NCI-H510A treated with DMSO at 0.1 percent for 48 hours (cell line): ENCODE data around the gene COL23A1.

Source experiments
- DNase-seq: peaks from one replicate; lab custom pipeline; 2025; lab: John Stamatoyannopoulos, UW

Gene COL23A1

DNA sequence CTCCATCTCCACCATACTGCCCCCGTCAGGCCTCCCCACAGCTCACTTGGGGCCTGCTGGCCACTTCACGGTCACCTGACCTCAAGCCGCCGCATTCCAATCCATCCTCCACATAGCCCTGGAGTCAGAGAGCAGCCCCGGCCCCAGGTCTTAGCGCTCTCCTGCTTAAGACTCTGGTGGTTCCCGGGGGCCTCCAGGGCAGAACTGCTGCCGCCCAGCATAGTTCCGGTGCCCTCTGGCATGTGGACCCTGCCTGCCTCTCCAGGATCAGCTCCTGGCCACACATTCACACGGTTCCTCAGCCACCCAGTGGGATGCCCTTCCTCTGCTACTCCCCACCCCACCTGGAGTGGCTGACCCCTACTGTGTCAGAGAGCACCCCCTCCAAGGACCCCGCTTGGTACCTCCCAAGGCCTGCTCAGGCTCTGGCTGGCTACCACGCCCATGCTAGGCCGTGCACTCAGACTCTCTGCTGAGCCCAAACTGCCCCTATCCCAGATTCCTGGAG lies 366.3 kb downstream of the COL23A1 start:
- DNase-seq = no peak

DNA sequence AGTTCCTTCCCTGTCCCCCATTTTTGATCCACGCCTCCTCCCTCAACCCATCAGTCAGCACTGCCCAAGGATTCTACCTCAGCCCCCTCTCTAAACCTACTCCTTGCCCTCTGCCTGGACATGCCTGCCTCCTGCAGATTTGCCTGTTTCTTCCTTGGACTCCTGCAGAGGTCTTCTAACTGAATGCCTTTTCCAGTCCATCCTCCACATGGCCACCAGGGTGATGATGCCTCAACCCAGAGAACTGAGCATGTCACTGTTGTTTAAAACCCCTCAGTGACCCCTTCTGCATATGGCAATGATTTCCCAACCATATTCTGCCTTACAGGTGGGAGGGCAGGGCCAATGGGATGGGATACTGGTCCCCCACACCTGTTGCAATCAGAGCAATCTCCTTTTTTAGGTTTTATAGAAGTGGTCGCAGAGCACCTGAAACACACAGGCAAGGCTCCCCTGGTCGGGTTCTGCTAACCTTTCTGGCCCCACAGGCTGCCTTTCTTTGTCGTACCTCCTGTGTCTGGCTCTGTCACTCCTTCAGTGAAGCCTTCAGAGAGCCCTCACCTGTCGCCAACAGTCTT lies 366.9 kb downstream of the COL23A1 start:
- DNase-seq = no peak

GRCh38 chr5:178222292-178222691 lies 367.9 kb downstream of the COL23A1 start:
- no peak for DNase-seq

- DNase-seq = no peak
Measured at GRCh38 chr5:178221853-178222252, 368.3 kb downstream of the COL23A1 start.

- DNase-seq = no peak
Measured at GRCh38 chr5:178221282-178221681, 368.9 kb downstream of the COL23A1 start.

DNA sequence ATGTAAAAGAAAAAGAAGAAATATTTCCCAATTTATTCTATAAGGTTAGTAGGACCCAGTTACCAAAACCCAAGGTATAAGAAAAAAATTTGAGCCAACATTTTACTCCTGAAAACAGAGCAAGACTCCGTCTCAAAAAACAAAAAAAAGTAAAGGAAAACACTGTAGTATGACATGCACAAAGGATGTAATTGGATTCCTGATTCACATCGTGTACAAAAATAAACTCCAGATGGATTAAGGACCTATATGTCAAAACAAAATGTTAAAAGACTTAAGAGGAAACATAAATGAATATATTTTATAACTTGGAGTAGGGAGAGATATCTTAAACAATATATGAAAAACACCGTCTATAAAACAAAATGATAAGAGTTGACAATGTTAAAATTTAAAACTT lies 371.4 kb downstream of the COL23A1 start:
- DNase-seq = no peak

DNA sequence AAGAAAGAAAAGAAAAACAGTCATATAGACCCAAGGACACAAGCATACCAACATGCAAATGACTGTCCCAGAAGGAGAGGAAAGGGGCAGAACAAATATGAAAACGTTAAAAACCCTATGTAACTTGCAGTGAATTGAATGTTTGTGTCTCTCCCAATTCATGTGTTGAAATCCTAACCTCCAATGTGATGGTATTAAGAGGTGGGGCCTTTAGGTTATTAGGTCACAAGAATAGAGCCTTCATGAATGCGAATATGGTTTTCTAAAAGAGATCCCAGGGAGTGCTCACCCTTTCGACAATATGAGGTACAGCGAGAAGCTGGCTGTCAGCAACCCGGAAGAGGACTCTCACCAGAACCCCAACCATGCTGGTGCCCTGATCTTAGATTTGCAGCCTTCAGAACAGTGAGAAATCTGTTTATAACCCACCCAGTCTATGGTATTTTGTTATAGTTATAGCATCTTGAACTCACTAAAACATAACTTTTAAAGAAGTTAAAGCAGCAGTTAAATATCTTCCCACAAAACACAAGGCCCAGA lies 371.9 kb downstream of the COL23A1 start:
- DNase-seq = no peak

- DNase-seq = no peak
Measured at GRCh38 chr5:178216779-178217178, 373.4 kb downstream of the COL23A1 start.

GRCh38 chr5:178216088-178216534 lies 374.1 kb downstream of the COL23A1 start:
- DNase-seq = no peak

DNA sequence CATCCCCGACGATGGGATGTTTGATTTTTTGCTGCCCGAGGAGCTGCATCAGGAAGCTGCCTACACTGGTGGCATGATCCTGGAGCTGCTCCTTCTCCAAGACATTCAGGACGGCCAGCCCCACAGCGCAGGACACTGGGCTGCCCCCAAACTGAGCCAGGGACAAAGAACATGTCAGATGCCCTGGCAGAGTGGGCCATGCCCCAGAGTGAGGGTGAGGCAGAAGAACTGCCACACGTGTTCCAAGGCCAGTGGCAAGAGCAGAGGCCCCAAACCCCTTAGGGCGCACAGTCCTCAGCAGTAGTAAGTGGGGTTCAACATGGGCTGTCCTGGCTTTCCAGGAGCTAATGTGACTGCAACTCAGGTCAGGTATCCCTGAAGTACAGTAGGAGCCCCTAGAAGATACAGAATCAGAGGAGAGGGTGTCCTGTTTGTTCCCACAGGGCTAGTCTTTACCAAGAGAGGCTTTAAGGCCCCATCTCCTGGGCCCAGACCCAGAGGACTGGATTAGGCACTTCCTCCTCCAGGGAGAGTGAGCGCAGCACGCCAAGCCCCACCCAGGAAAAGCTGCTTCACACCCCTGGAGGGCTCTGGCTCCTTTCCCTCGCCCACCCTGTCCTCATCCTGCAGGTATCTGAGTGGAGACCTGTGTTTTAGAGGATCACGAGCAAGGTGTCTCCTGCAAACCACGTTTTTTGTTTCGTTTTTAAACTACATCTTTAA lies 374.8 kb downstream of the COL23A1 start:
- no peak for DNase-seq

- DNase-seq = no peak
Measured at GRCh38 chr5:178214160-178214803, 375.9 kb downstream of the COL23A1 start.

DNA sequence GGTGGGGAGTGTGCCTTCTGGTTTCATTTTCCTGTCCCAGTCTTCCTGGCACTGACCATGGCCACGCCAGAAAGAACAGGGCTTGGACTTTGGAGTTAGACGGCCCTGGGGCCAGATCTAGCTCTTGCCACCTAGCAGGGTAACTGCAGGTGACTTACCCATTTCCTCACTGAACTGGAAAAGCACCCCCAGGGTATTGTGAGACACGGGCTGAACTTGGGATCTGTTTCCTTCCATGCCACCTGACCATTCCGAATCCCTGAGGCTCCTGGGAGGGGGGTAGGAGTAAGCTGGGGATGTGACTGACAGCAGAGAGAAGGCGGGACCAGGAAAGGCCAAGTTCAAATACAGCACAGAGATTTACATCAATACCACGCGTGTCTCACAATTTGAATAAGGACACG lies 376.4 kb downstream of the COL23A1 start:
- no peak for DNase-seq

- DNase-seq = no peak
Measured at GRCh38 chr5:178213003-178213461, 377.2 kb downstream of the COL23A1 start.

DNA sequence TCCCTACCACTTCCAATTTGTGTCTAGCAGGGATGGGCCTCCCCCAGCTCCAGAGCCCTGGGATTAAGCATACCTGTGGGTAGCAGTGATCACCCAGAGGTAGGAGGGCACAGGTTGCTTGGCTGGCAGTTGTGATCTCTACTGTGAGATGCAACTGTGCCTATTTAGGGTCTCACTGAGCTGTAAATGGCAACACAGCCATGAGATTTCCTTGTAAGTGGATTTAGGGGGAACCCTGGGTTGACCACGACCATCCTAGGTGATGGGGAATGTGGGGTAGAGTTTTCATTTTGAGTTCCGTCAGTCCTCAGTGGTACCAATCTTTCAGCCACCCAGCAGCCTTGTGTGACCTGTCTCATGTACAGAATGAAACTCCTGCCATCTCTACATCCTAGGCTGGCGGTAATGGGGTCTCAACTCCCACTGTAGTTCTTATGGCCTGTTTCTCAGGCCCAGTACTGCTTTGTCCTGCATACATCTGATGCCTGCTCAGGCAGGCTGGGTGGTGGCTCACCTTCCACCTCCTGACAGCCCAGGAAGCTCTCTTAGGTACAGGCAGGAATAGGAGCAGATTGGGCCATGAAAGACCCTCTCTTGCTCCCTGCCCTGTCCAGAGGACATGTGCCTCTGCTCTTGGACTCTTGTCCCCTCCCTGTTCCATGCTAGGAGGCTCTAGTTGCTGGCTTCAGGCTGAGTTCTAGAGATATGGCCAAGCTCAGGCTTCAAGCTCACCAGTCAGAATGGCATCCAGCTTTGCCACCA lies 377.8 kb downstream of the COL23A1 start:
- DNase-seq = no peak

GRCh38 chr5:178211095-178212048 lies 378.8 kb downstream of the COL23A1 start:
- DNase-seq = no peak

GRCh38 chr5:178210686-178211085 lies 379.5 kb downstream of the COL23A1 start:
- no peak for DNase-seq

DNA sequence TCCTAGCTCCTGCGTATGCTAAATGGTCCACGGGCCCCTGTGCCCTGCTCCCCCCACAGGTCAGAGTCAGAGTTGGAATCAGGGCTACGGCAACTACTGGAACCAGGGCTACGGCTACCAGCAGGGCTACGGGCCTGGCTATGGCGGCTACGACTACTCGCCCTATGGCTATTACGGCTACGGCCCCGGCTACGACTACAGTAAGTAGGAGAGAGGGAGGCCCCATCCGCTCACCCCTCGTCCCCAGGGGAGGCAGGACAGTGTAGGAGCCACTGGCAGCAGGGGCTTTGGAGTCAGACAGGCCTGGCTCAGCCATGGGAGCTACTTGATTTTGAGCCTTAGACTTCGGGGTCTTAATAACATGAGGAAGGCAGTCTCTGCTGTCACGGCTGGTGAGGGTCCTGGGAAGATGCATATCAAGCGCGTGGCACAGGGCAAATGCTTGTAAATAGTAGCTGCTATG lies 380.1 kb downstream of the COL23A1 start:
- DNase-seq = no peak

DNA sequence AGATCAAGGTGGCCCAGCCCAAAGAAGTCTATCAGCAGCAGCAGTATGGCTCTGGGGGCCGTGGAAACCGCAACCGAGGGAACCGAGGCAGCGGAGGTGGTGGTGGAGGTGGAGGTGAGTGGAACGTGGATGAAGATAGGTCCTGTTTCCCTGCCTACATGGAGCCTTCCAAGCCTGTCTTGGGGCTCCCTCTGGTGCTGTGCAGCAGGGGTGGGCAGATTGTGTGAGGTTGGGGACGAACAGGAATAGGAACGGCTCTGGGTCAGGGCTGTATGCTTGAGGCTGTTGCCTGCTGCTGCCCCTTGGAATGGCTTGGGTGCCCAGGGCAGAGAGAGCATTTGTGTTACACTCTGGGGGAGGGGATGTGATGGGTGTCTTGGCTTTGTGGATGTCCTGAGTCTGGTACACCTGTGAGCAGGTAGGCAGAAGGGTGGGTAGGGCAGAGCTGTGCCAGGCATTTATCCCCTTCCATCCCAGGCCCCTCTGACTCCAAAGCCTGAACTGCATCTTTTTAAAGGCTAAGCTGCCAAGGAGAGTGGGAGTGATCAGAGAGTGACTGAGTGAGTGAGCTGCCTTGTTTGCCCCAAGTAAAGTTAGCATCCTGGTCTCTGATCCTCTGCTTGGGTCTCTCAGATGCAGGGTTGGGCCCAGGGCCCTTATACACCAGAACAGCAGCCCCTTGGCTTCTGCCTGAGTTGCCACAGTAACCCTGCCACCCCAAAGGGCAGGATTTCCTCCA lies 380.7 kb downstream of the COL23A1 start:
- no peak for DNase-seq

DNA sequence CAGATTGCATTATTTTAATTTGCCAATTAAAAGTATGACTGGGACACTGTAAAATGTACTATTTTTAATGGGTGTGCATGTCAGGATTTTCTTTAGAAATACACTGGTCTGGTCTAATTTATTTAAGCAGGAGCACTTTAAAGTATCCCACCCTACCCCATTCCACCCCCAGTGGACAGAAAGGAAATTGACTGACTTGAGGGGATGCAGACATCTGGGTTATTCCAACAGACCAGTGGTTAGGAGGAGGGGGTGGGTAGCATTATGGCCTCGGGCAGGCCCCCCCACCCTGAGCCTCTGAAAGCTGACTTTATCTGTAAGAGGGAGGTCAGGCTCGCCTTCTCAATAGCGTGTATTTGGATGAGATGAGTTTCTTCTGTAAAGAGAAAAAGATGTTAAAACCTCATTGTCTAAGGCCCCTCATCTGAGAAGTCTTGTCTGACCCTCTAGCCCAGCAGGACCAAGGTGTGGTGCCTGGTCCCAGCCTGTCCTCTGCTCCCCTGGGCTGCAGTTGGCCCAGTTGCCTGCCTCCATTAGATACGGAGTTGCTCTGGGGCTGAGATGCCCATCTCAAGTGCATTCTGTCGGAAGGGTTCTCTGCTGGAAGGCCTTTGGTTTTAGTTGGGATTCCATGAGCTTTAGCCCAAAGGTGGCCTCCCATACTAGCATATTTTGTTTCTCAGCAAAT lies 381.5 kb downstream of the COL23A1 start:
- DNase-seq = no peak
